Ovary (tissue), 9 donors: Measurements from ENCODE around the gene ABCG1. TPM values are rescaled to one million over a fixed set of nuclear protein-coding genes. Genes with fewer than 3 reads are reported as not detected.

Experiments
- DNase-seq, 5 donors: peaks; one replicate each; pipeline ENCODE4 v3.0.0-alpha.2; 2019 to 2020
- H3K27ac ChIP-seq, 2 donors: fragments of 200-600 bp; one replicate each; pipeline versions ENCODE4 v1.5.1 to v1.8.0; 2019 to 2022
- H3K27me3 ChIP-seq: fragments of 200-600 bp; one replicate; pipeline ENCODE4 v1.8.0; 2022
- H3K36me3 ChIP-seq: fragments of 200-600 bp; sonication (generic); one replicate; pipeline ENCODE4 v1.5.1; 2019
- H3K4me1 ChIP-seq: one replicate; pipeline ENCODE4 v1.8.1; 2013; ENCODE audit warnings: mild to moderate bottlenecking, moderate library complexity; ENCODE audit not compliant: insufficient read depth
- H3K4me3 ChIP-seq: fragments of 200-600 bp; sonication (generic); one replicate; pipeline ENCODE4 v1.5.1; 2017
- H3K9me3 ChIP-seq, 2 donors: fragments of 200-600 bp in 1 of 2; sonication (generic) in 1 of 2; one replicate each; pipeline versions ENCODE4 v1.5.1 to v1.8.1; 2013 to 2019; ENCODE audit warnings: mild to moderate bottlenecking in 1 of 2, moderate library complexity in 1 of 2
- CTCF ChIP-seq, 3 donors: fragments of 450-650 bp in 2 of 3; fragments of 200-600 bp in 1 of 3; IDR thresholded peaks; one replicate each; pipeline versions ENCODE4 v1.5.1 to v1.8.0; 2016 to 2022; ENCODE audit warnings: antibody characterized with exemption in 3 of 3, mild to moderate bottlenecking in 1 of 3
- EP300 ChIP-seq: sonication (generic); formaldehyde crosslinking; IDR thresholded peaks from one replicate; pipeline ENCODE4 v1.6.1; 2017; ENCODE audit warnings: antibody characterized with exemption
- POLR2A ChIP-seq: fragments of 450-650 bp; IDR thresholded peaks from one replicate; pipeline ENCODE4 v1.6.1; 2017; ENCODE audit warnings: antibody characterized with exemption, mild to moderate bottlenecking, moderate library complexity
- WGBS, 3 donors: extraction: QIAGEN DNeasy Blood & Tissue Kit in 1 of 3; methylation state at CpG; one replicate each; pipeline versions ENCODE4 v1.1.5 to v1.1.7; 2013 to 2017; 5-methylcytosine and 5-hydroxymethylcytosine counted together
- intact Hi-C, 4 donors: fragments of 100-400 bp; cut with DNase I; formaldehyde crosslinking; loops; one replicate each; pipeline versions ENCODE4 v1.11.0 to v1.15.1; 2022 to 2023
- polyA plus RNA-seq, 2 donors: library from polyadenylated mRNA; stranded (reverse); fragments of 200-250 nt in 1 of 2; fragments of 350-450 nt in 1 of 2; fragmentation: Illumina TruSeq in 1 of 2; extraction: RNeasy Lipid Tissue Mini Kit (QIAGEN cat#74804) in 1 of 2; gene quantifications; one replicate each; pipeline ENCODE4 v1.2.3, GENCODE V29; 2013 to 2014
- total RNA-seq, 7 donors: library from RNA; depleted of rRNA in 2 of 7; stranded (reverse); fragments of >200 nt in 2 of 7; fragmentation: NEBNext Ultra II Directional in 3 of 7; extraction: Animal tissue kit (Norgen Biotek cat#: 25700) in 3 of 7; gene quantifications; one replicate each; pipeline versions ENCODE4 v1.1.0 to v1.2.4, GENCODE V29; 2016 to 2023
- donor health status: DM: no; HTN: no; CAD: no; lungs with moderate emphysema.
- donor health status: DM: no; HTN: no; CAD: no.
- donor health status: Bipolar disorder and iron deficiency.
- donor health status: DM: yes; HTN: yes; CAD: no.
- donor health status: DM: no; HTN: no; CAD: no.
- donor health status: DM: yes; HTN: yes; CAD: no.

The ABCG1 gene
- total and polyA plus RNA-seq, 9 donors: 4.3 to 14.9 (median 5.8) TPM

- H3K9me3 ChIP-seq: no peaks in the 10 kb centered on the region
- no peak overlapping the region for H3K4me3 ChIP-seq
- no peak overlapping the region for H3K27ac ChIP-seq
- H3K4me1 ChIP-seq: peaks cover 13% of the 10 kb centered on the region
- TF ChIP-seq EP300 (no peak), POLR2A (no peak), CTCF (IDR thresholded peaks at IDR 0.05) (no peak)
- intact Hi-C loops: loop anchor here in 1 of 4 donors (10.0 kb wide), 1 partner anchor 1666 kb away; no protein-coding TSS in a partner anchor
- DNase-seq: no peak
- no peaks in the 10 kb centered on the region for H3K27me3 ChIP-seq
- 70 to 74% (median 72%) methylated on average over 13 of the region's 13 CpGs for WGBS, 3 donors
- H3K36me3 ChIP-seq: no peaks in the 10 kb centered on the region
Measured at GRCh38 chr21:42230636-42231035, 11.7 kb downstream of the ABCG1 start.

- H3K36me3 ChIP-seq: no peaks in the 10 kb centered on the region
- no peak for DNase-seq
- no peaks in the 10 kb centered on the region for H3K27me3 ChIP-seq
- H3K9me3 ChIP-seq: no peaks in the 10 kb centered on the region
- peaks cover 16% of the 10 kb centered on the region for H3K4me1 ChIP-seq
- WGBS, 3 donors: 96 to 100% (median 100%) methylated on average over 2 of the region's 2 CpGs
- no peak overlapping the region for H3K4me3 ChIP-seq
- intact Hi-C loops: loop anchor here in 1 of 4 donors (10.0 kb wide), 1 partner anchor 1667 kb away; no protein-coding TSS in a partner anchor
- TF ChIP-seq POLR2A (no peak), CTCF (IDR thresholded peaks at IDR 0.05) (no peak)
- no peak overlapping the region for H3K27ac ChIP-seq
Measured at GRCh38 chr21:42231756-42232155, 12.8 kb downstream of the ABCG1 start.

GRCh38 chr21:42232176-42232825, 13.4 kb downstream of the ABCG1 start:
- Histone ChIP-seq H3K4me1 (peaks cover 16% of the 10 kb centered on the region), H3K27me3 (no peaks in the 10 kb centered on the region), H3K27ac (no peak overlapping the region), H3K9me3 (no peaks in the 10 kb centered on the region), H3K36me3 (no peaks in the 10 kb centered on the region), H3K4me3 (no peak overlapping the region)
- no peak for TF ChIP-seq POLR2A
- TF ChIP-seq EP300: no peak
- no peak for TF ChIP-seq CTCF (IDR thresholded peaks at IDR 0.05)
- 87 to 93% (median 88%) methylated on average over 8 of the region's 8 CpGs for WGBS, 3 donors
- intact Hi-C loops: loop anchor here in 1 of 4 donors (10.0 kb wide), 1 partner anchor 1668 kb away; no protein-coding TSS in a partner anchor
- DNase-seq: no peak

- intact Hi-C loops: loop anchor here in 1 of 4 donors (10.0 kb wide), 1 partner anchor 1669 kb away; no protein-coding TSS in a partner anchor
- Histone ChIP-seq H3K27ac (peak overlapping the region in 1 of 2 donors; percentile 82), H3K4me1 (peaks cover 16% of the 10 kb centered on the region), H3K36me3 (no peaks in the 10 kb centered on the region), H3K27me3 (no peaks in the 10 kb centered on the region), H3K9me3 (no peaks in the 10 kb centered on the region), H3K4me3 (no peak overlapping the region)
- 31 to 40% (median 38%) methylated on average over 14 of the region's 14 CpGs for WGBS, 3 donors
- TF ChIP-seq CTCF (IDR thresholded peaks at IDR 0.05) (peak in 1 of 3 donors; percentile 11), POLR2A (no peak)
- DNase-seq: peak in 3 of 5 donors; percentile 41 to 45 (median 42)
Measured at GRCh38 chr21:42233067-42233961, 14.4 kb downstream of the ABCG1 start.
